Gastroesophageal sphincter (tissue), 3 donors: Measurements from ENCODE around the gene MRPL30.

Source experiments
- CTCF ChIP-seq, 4 experiments: fragments of 200-600 bp in 2 of 4; fragments of 450-650 bp in 2 of 4; sonication (generic) in 1 of 4; IDR thresholded peaks; one replicate each; pipeline ENCODE4 v1.5.1; 2017 to 2019; ENCODE audit warnings: antibody characterized with exemption in 4 of 4, mild to moderate bottlenecking in 2 of 4, moderate library complexity in 2 of 4
- EP300 ChIP-seq: sonication (generic); formaldehyde crosslinking; IDR thresholded peaks from one replicate; pipeline ENCODE4 v1.6.1; 2017; ENCODE audit warnings: antibody characterized with exemption, mild to moderate bottlenecking
- POLR2A ChIP-seq, 2 donors: fragments of 450-650 bp; IDR thresholded peaks; one replicate each; pipeline ENCODE4 v1.6.1; 2017; ENCODE audit warnings: antibody characterized with exemption in 2 of 2, mild to moderate bottlenecking in 2 of 2, moderate library complexity in 1 of 2
- POLR2AphosphoS5 ChIP-seq: sonication (generic); formaldehyde crosslinking; IDR thresholded peaks from one replicate; pipeline ENCODE4 v1.6.1; 2017; ENCODE audit warnings: antibody characterized with exemption

DNA sequence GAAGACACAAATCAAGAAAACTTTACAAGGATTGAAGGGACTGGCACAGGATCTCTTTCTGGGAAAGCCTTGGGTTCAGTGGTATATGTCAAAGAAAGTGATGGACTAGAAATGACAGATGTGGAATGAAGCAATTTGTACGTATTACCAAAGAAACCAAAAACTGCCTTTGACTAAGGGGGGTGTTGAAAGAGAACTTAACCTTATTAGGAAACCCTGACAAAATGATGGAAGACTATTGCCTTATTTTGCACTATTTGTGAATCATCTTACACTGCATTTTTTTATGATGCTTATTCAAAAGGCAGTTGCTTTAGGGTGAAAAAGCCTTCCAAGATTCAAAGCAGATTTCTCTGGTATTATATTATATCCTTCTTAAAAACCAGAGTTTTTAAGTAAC is 30.3 kb upstream of the MRPL30 start:
- no peak for TF ChIP-seq CTCF (IDR thresholded peaks at IDR 0.05)
- peak; percentile 11 for TF ChIP-seq POLR2AphosphoS5
- TF ChIP-seq POLR2A (IDR thresholded peaks at IDR 0.05): no peak
- no peak for TF ChIP-seq EP300
